PC-9 (cell line): ENCODE results near the gene CENPVL2. TPM values are rescaled to one million over a fixed set of nuclear protein-coding genes. Genes with fewer than 3 reads are reported as not detected.
"Not testable (repeated sequence)": the region's sequence is repeated elsewhere in the genome, so short reads cannot be mapped to it uniquely, and the experiment has no call there.

ENCODE experiments used
- BruUV-seq: library from RNA; stranded (reverse); fragments of 400-500 nt; replicated peaks from 2 replicates; lab custom pipeline; 2021; lab: Mats Ljungman, UMichigan
- CTCF ChIA-PET: fragments of 300-600 bp; sonication (Branson Sonifier 250); formaldehyde crosslinking; loops from one replicate; lab custom pipeline; 2022; ENCODE audit warnings: antibody characterized with exemption; lab: Charles Lee
- POLR2A ChIA-PET: fragments of 300-600 bp; sonication (Branson Sonifier 250); formaldehyde crosslinking; loops from one replicate; lab custom pipeline; 2022; ENCODE audit warnings: antibody characterized with exemption; ENCODE audit not compliant: unreplicated experiment; lab: Charles Lee
- DNase-seq, 2 experiments: peaks; one replicate each; pipeline versions ENCODE4 v3.0.0 to v3.0.0-alpha.2; 2015 to 2022; ENCODE audit warnings: mixed read lengths in 1 of 2
- H2AFZ ChIP-seq: fragments of 200-600 bp; sonication (generic); 2 replicates; pipeline ENCODE4 v1.8.1; 2017; ENCODE audit warnings: antibody characterized with exemption
- H3F3A ChIP-seq: fragments of 200-600 bp; sonication (generic); 2 replicates; pipeline ENCODE4 v1.8.1; 2017; ENCODE audit warnings: antibody characterized with exemption, mild to moderate bottlenecking, low read depth; ENCODE audit not compliant: insufficient read depth
- H3K27ac ChIP-seq: fragments of 200-600 bp; sonication (generic); 2 replicates; pipeline ENCODE4 v1.6.1; 2016; ENCODE audit warnings: mixed run types
- H3K27me3 ChIP-seq: fragments of 200-600 bp; sonication (generic); 2 replicates; pipeline ENCODE4 v1.6.1; 2016; ENCODE audit warnings: low read depth, mixed run types; ENCODE audit not compliant: insufficient read depth
- H3K36me3 ChIP-seq: fragments of 200-600 bp; sonication (generic); 2 replicates; pipeline ENCODE4 v1.6.1; 2016; ENCODE audit warnings: low read depth, mixed run types
- H3K4me1 ChIP-seq: fragments of 200-600 bp; sonication (generic); replicated peaks from 2 replicates; pipeline ENCODE4 v1.6.1; 2016; ENCODE audit warnings: mixed run types; ENCODE audit not compliant: insufficient read depth
- H3K4me2 ChIP-seq: fragments of 200-600 bp; sonication (generic); 2 replicates; pipeline ENCODE4 v1.6.1; 2017; ENCODE audit warnings: mixed run types
- H3K4me3 ChIP-seq: fragments of 200-600 bp; sonication (generic); 2 replicates; pipeline ENCODE4 v1.6.1; 2016; ENCODE audit warnings: mixed run types
- H3K79me2 ChIP-seq: fragments of 200-600 bp; sonication (generic); 2 replicates; pipeline ENCODE4 v1.6.1; 2017; ENCODE audit warnings: low read depth, mixed run types
- H3K9me2 ChIP-seq: fragments of 200-600 bp; sonication (generic); 2 replicates; pipeline ENCODE4 v1.8.1; 2017; ENCODE audit warnings: mild to moderate bottlenecking; ENCODE audit not compliant: insufficient read depth
- H3K9me3 ChIP-seq: fragments of 200-600 bp; sonication (generic); 2 replicates; pipeline ENCODE4 v1.8.1; 2016; ENCODE audit warnings: low read depth; ENCODE audit not compliant: insufficient read depth
- H4K20me1 ChIP-seq: fragments of 200-600 bp; sonication (generic); 2 replicates; pipeline ENCODE4 v1.8.1; 2017; ENCODE audit not compliant: insufficient read depth
- EZH2 ChIP-seq: fragments of 200-600 bp; sonication (generic); IDR thresholded peaks from 2 replicates; pipeline ENCODE4 v1.8.0; 2017; ENCODE audit warnings: antibody characterized with exemption, low read depth
- intact Hi-C: fragments of 100-400 bp; cut with micrococcal nuclease; formaldehyde crosslinking; loops from one replicate; pipeline ENCODE4 v1.10.0; 2022; ENCODE audit not compliant: unreplicated experiment
- total RNA-seq: library from RNA; stranded (reverse); gene quantifications from 2 replicates; pipeline ENCODE4 v1.2.3, GENCODE V29; 2021
- TF ChIP-seq, protein P1 (sequence below): fragments of 200-600 bp; sonication (generic); conservative IDR thresholded peaks from 2 replicates; pipeline ENCODE4 v1.6.1; 2017; ENCODE audit warnings: mixed run types, antibody characterized with exemption, mild to moderate bottlenecking, moderate library complexity

CENPVL2 gene
- total RNA-seq, 1 experiment from 2014 or later: not detected

GRCh38 chrX:51665981-51666380 lies 16.6 kb downstream of the CENPVL2 start:
- Histone ChIP-seq H3K4me1 (no peaks in the 10 kb centered on the region), H3K4me2 (no peak overlapping the region), H4K20me1 (no peaks in the 10 kb centered on the region), H3K9me3 (no peaks in the 10 kb centered on the region), H3K27me3 (peaks cover 6% of the 10 kb centered on the region; the same call in 1 of the 2 replicates), H3F3A (no peaks in the 10 kb centered on the region), H3K4me3 (no peak overlapping the region), H3K79me2 (no peaks in the 10 kb centered on the region), H3K27ac (no peak overlapping the region), H2AFZ (no peak overlapping the region), H3K9me2 (no peaks in the 10 kb centered on the region), H3K36me3 (no peaks in the 10 kb centered on the region)
- CTCF ChIA-PET: no interaction called here
- POLR2A ChIA-PET: no interaction called here
- DNase-seq: no peak
- TF ChIP-seq EZH2: no peak
- TF ChIP-seq, protein P1, sequence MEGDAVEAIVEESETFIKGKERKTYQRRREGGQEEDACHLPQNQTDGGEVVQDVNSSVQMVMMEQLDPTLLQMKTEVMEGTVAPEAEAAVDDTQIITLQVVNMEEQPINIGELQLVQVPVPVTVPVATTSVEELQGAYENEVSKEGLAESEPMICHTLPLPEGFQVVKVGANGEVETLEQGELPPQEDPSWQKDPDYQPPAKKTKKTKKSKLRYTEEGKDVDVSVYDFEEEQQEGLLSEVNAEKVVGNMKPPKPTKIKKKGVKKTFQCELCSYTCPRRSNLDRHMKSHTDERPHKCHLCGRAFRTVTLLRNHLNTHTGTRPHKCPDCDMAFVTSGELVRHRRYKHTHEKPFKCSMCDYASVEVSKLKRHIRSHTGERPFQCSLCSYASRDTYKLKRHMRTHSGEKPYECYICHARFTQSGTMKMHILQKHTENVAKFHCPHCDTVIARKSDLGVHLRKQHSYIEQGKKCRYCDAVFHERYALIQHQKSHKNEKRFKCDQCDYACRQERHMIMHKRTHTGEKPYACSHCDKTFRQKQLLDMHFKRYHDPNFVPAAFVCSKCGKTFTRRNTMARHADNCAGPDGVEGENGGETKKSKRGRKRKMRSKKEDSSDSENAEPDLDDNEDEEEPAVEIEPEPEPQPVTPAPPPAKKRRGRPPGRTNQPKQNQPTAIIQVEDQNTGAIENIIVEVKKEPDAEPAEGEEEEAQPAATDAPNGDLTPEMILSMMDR: no peak
- intact Hi-C loops: no loop called here
- BruUV-seq: no TSS peak

GRCh38 chrX:51643377-51643776 lies 39.3 kb downstream of the CENPVL2 start:
- TF ChIP-seq EZH2: no peak
- TF ChIP-seq, protein P1: no peak
- DNase-seq: no peak
- POLR2A ChIA-PET: no interaction called here
- intact Hi-C loops: no loop called here
- Histone ChIP-seq H3K36me3 (no peaks in the 10 kb centered on the region), H3K9me3 (no peaks in the 10 kb centered on the region), H3K27me3 (peaks cover 7% of the 10 kb centered on the region; the same call in 1 of the 2 replicates), H2AFZ (no peak overlapping the region), H3K4me1 (no peaks in the 10 kb centered on the region), H3K9me2 (no peaks in the 10 kb centered on the region), H4K20me1 (no peaks in the 10 kb centered on the region), H3K4me3 (no peak overlapping the region), H3F3A (no peaks in the 10 kb centered on the region), H3K4me2 (no peak overlapping the region), H3K79me2 (no peaks in the 10 kb centered on the region), H3K27ac (no peak overlapping the region)
- CTCF ChIA-PET: no interaction called here
- BruUV-seq: no TSS peak

DNA sequence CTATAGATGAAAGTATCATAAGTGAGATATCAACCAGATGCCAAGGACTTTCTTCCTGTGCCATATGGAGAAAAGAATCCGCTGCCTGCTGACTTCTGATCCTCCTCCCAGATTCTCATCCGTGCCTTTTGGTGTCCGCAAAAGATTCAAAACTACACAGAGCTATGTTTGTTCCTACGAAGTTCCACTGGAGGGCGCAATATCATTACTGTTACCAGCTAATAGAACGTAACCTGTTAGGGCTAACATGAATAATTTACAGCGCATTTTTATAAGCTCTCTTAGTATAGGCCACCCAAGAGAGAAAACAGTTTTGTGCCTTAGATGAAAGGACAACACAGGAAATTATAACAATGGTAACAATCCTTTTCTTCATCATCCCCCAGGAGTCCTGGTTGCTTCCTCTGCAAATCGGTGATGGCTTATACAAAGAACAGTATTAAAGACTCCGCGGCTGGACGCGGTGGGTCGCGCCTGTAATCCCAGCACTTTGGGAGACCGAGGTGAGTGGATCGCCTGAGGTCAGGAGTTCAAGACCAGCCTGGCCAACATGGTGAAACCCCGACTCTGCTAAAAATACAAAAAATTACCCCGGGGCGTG lies 41.1 kb downstream of the CENPVL2 start:
- intact Hi-C loops: no loop called here
- TF ChIP-seq EZH2: no peak
- TF ChIP-seq, protein P1: peak; percentile 69
- no peak overlapping the region for H3K4me2 ChIP-seq
- H3K36me3 ChIP-seq: no peaks in the 10 kb centered on the region
- H3K79me2 ChIP-seq: no peaks in the 10 kb centered on the region
- no peak overlapping the region for H2AFZ ChIP-seq
- H3K9me3 ChIP-seq: no peaks in the 10 kb centered on the region
- no peaks in the 10 kb centered on the region for H3F3A ChIP-seq
- H3K27me3 ChIP-seq: peaks cover 7% of the 10 kb centered on the region; the same call in 1 of the 2 replicates
- CTCF ChIA-PET: interaction anchor here (0.6 kb wide), 1 partner anchor 1432 kb away, joined by 5 read pairs; no protein-coding TSS in a partner anchor
- H3K4me1 ChIP-seq: no peaks in the 10 kb centered on the region
- H4K20me1 ChIP-seq: no peaks in the 10 kb centered on the region
- H3K9me2 ChIP-seq: no peaks in the 10 kb centered on the region
- no peak overlapping the region for H3K4me3 ChIP-seq
- POLR2A ChIA-PET: no interaction called here
- no peak for DNase-seq
- H3K27ac ChIP-seq: no peak overlapping the region
- BruUV-seq: no TSS peak

GRCh38 chrX:51636511-51636910 lies 46.1 kb downstream of the CENPVL2 start:
- H4K20me1 ChIP-seq, POLR2A ChIA-PET, H3K27ac ChIP-seq, H3F3A ChIP-seq, H3K27me3 ChIP-seq, intact Hi-C loops, H3K36me3 ChIP-seq, H3K4me3 ChIP-seq, BruUV-seq, H3K4me2 ChIP-seq, DNase-seq, H2AFZ ChIP-seq, H3K9me2 ChIP-seq, H3K4me1 ChIP-seq, H3K9me3 ChIP-seq, H3K79me2 ChIP-seq, CTCF ChIA-PET: not testable (repeated sequence)
